ENCODE data around the gene TMOD2.

TMOD2 gene

DNA sequence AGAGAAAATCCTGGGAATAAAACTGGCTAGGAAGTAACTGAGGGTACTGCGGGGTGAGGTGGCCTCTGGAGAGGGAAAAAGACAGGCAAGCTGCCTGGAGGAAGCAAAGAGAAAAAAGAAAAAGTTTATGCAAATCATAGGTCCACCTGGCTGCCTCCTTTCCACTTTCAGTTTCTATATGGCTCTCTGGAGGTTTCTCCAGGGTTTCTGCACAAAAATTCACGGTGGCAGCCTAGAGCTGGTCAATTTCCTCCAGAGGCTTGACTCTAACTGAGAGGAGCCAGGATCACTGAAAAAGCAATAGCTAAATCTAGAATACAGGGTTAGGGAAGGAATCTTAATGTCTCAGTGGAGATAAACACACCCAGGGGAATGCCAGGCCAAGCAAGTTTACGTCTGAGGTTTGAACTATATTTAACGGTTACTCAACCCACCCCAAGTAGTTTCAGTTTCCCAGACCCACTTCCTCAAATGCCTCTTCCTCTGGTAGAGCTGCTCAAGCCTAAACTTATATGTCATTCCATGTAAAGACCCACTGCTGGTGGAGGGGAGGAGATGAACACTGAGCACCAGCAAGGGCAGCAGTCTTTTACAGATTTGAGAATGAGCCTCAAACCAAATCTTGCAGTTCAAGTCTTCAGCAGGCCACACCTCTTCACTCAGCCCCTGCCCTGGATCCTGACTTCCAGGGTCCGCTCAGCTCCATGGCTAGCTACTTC lies 19.7 kb upstream of the TMOD2 start:
- H2BK5ac ChIP-seq (ENCODE audit: low read depth, low read length, poor library complexity), result no peak overlapping the region
- H3K27me3 ChIP-seq (ENCODE audit: insufficient read depth, low read length), result no peaks in the 10 kb centered on the region
- H3K4me1 ChIP-seq (ENCODE audit: control insufficient read depth in 1 of 2, insufficient read depth in 2 of 2, low read length in 2 of 2), result peaks cover 10 to 18% of the 10 kb centered on the region in 2 experiments
- no peaks in the 10 kb centered on the region for H3K9me3 ChIP-seq (ENCODE audit: insufficient read depth, low read depth, low read length)
- H3K79me1 ChIP-seq (ENCODE audit: low read length), result peaks cover 7% of the 10 kb centered on the region
- H2BK12ac ChIP-seq (ENCODE audit: low read length), result no peak overlapping the region
- H3K18ac ChIP-seq (ENCODE audit: low read length), result no peak overlapping the region
- no peak overlapping the region for H2AFZ ChIP-seq (ENCODE audit: insufficient read depth, low read length, poor library complexity)
- H3K79me2 ChIP-seq (ENCODE audit: control insufficient read depth, insufficient read depth, low read length, poor library complexity), result no peaks in the 10 kb centered on the region
- no peak overlapping the region for H4K8ac ChIP-seq (ENCODE audit: low read depth, low read length)
- no peak overlapping the region for H3K9ac ChIP-seq (ENCODE audit: low read length)
- peak; percentile 21 to 42 for DNase-seq
- H3K36me3 ChIP-seq (ENCODE audit: control insufficient read depth in 1 of 2, insufficient read depth in 2 of 2, low read length in 2 of 2), result no peaks in the 10 kb centered on the region
- H4K91ac ChIP-seq (ENCODE audit: low read depth, low read length), result no peak overlapping the region
- H3K4me3 ChIP-seq (ENCODE audit: low read depth, low read length), result no peak overlapping the region
- H3K27ac ChIP-seq (ENCODE audit: low read depth, low read length), result no peak overlapping the region
- no CpG with 5 or more reads among the region's 5 CpGs for whole genome bisulfite sequencing (ENCODE audit: extremely low coverage, insufficient coverage, insufficient read length)
- no peak overlapping the region for H3K23ac ChIP-seq (ENCODE audit: low read length)
- no peak overlapping the region for H3K14ac ChIP-seq (ENCODE audit: low read length)
- H2AK5ac ChIP-seq (ENCODE audit: low read length), result no peak overlapping the region
- no peak overlapping the region for H2BK120ac ChIP-seq (ENCODE audit: insufficient read depth, low read length, poor library complexity)
- H3K4ac ChIP-seq (ENCODE audit: low read depth, low read length), result no peak overlapping the region
- no peak overlapping the region for H3K4me2 ChIP-seq (ENCODE audit: low read length)
- H4K12ac ChIP-seq (ENCODE audit: low read depth, low read length), result no peak overlapping the region

DNA sequence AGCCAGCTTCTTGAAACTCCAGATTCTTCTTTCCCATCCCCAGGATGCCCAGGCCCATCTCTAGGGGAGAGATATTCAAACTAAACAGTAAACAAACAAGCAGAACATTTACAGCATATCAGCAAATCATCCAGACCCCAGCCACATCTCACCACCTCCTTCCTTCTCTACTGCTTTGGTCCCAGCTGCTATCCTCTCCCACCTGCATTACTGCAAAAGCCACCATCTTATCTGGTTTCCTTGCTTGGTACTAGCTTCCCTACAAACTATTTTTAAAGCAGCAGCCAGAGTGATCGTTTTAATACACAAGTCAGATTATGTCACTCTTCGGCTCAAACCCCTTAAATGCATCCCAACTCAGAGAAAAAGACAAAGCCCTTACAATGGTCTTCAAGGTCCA lies 18.8 kb upstream of the TMOD2 start:
- Histone ChIP-seq H2BK12ac (ENCODE audit: low read length) (no peak overlapping the region), H3K27ac (ENCODE audit: low read depth, low read length) (no peak overlapping the region), H3K27me3 (ENCODE audit: insufficient read depth, low read length) (no peaks in the 10 kb centered on the region), H3K4me1 (ENCODE audit: control insufficient read depth in 1 of 2, insufficient read depth in 2 of 2, low read length in 2 of 2) (peaks cover 2 to 9% of the 10 kb centered on the region in 2 experiments), H4K12ac (ENCODE audit: low read depth, low read length) (no peak overlapping the region), H3K4ac (ENCODE audit: low read depth, low read length) (no peak overlapping the region), H3K23ac (ENCODE audit: low read length) (no peak overlapping the region), H3K4me3 (ENCODE audit: low read depth, low read length) (no peak overlapping the region), H3K9ac (ENCODE audit: low read length) (no peak overlapping the region), H2BK5ac (ENCODE audit: low read depth, low read length, poor library complexity) (no peak overlapping the region), H2AK5ac (ENCODE audit: low read length) (no peak overlapping the region), H4K8ac (ENCODE audit: low read depth, low read length) (no peak overlapping the region), H2BK120ac (ENCODE audit: insufficient read depth, low read length, poor library complexity) (no peak overlapping the region), H4K91ac (ENCODE audit: low read depth, low read length) (no peak overlapping the region), H3K79me2 (ENCODE audit: control insufficient read depth, insufficient read depth, low read length, poor library complexity) (no peaks in the 10 kb centered on the region), H3K36me3 (ENCODE audit: control insufficient read depth in 1 of 2, insufficient read depth in 2 of 2, low read length in 2 of 2) (no peaks in the 10 kb centered on the region), H3K4me2 (ENCODE audit: low read length) (no peak overlapping the region), H3K9me3 (ENCODE audit: insufficient read depth, low read depth, low read length) (no peaks in the 10 kb centered on the region), H3K18ac (ENCODE audit: low read length) (no peak overlapping the region), H2AFZ (ENCODE audit: insufficient read depth, low read length, poor library complexity) (no peak overlapping the region), H3K14ac (ENCODE audit: low read length) (no peak overlapping the region), H3K79me1 (ENCODE audit: low read length) (peaks cover 4% of the 10 kb centered on the region)
- DNase-seq, result no peak
- no CpG with 5 or more reads among the region's 2 CpGs for WGBS (ENCODE audit: extremely low coverage, insufficient coverage, insufficient read length)

DNA sequence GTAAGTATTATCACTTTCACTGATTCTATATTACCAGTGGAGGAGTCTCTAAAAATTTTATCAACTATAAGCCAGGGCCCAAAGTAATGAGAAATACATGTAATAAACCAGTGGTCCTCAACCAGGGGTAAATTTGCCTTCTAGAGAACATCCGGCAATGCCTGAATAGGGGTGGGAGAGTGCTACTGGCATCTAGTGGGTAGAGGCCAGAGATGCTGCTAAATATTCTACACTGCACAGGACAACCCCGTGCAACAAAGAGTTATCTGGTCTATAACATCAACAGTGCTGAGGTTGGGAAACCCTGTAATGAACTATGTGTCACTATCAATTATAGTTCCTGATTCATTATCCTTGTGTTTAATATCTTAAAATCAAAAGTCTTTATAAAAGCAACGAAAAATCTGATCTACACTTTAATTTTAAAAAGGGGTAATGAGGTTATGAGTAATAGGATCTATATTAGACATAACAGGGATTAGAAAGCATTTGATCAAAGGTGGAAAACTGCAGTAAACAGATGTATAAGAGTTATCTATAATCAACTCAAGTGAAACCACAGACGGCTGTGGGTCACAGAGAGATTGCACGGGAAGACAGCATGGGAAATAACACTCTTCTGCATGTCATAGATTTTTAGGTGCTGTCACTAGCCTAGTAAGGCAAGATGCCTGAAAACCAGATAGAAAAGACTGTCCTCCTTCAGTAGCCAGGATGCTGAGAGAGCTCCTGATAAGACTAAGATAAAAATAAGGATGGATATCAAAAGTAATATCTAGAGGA lies 16.0 kb upstream of the TMOD2 start:
- Histone ChIP-seq H3K4me3 (ENCODE audit: low read depth, low read length) (no peak overlapping the region), H3K27ac (ENCODE audit: low read depth, low read length) (no peak overlapping the region), H4K91ac (ENCODE audit: low read depth, low read length) (no peak overlapping the region), H2BK5ac (ENCODE audit: low read depth, low read length, poor library complexity) (no peak overlapping the region), H3K18ac (ENCODE audit: low read length) (no peak overlapping the region), H3K4me2 (ENCODE audit: low read length) (no peak overlapping the region), H3K79me1 (ENCODE audit: low read length) (peaks cover 4% of the 10 kb centered on the region), H3K9ac (ENCODE audit: low read length) (no peak overlapping the region), H3K4ac (ENCODE audit: low read depth, low read length) (no peak overlapping the region), H2BK120ac (ENCODE audit: insufficient read depth, low read length, poor library complexity) (no peak overlapping the region), H3K14ac (ENCODE audit: low read length) (no peak overlapping the region), H3K4me1 (ENCODE audit: control insufficient read depth in 1 of 2, insufficient read depth in 2 of 2, low read length in 2 of 2) (peaks cover 2 to 8% of the 10 kb centered on the region in 2 experiments), H4K8ac (ENCODE audit: low read depth, low read length) (no peak overlapping the region), H3K36me3 (ENCODE audit: control insufficient read depth in 1 of 2, insufficient read depth in 2 of 2, low read length in 2 of 2) (no peaks in the 10 kb centered on the region), H2AFZ (ENCODE audit: insufficient read depth, low read length, poor library complexity) (no peak overlapping the region), H3K27me3 (ENCODE audit: insufficient read depth, low read length) (no peaks in the 10 kb centered on the region), H3K9me3 (ENCODE audit: insufficient read depth, low read depth, low read length) (no peaks in the 10 kb centered on the region), H2BK12ac (ENCODE audit: low read length) (no peak overlapping the region), H3K79me2 (ENCODE audit: control insufficient read depth, insufficient read depth, low read length, poor library complexity) (no peaks in the 10 kb centered on the region), H4K12ac (ENCODE audit: low read depth, low read length) (no peak overlapping the region), H3K23ac (ENCODE audit: low read length) (no peak overlapping the region), H2AK5ac (ENCODE audit: low read length) (no peak overlapping the region)
- no peak for DNase-seq
- WGBS (ENCODE audit: extremely low coverage, insufficient coverage, insufficient read length), result no CpG with 5 or more reads among the region's 5 CpGs

DNA sequence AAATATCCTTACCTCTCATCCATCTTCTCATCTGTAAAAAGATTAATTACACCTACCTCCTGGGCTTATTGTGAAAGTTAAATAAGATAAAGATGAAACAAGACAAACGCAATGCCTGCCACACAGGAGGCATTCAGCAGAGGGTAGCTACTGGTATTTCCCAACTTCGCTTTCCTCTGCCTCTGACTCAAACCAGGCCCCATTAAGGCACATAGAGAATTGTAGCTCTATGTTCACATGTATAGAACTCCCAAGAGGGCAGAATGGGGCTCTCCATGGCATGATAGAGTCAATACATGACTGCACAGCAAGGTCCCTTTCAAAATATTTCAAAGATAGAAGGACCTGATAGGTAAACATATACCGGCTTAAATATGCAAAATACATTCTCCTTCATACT lies 15.3 kb upstream of the TMOD2 start:
- no CpG with 5 or more reads among the region's 3 CpGs for whole genome bisulfite sequencing (ENCODE audit: extremely low coverage, insufficient coverage, insufficient read length)
- H3K4ac ChIP-seq (ENCODE audit: low read depth, low read length), result no peak overlapping the region
- H3K14ac ChIP-seq (ENCODE audit: low read length), result no peak overlapping the region
- no peaks in the 10 kb centered on the region for H3K9me3 ChIP-seq (ENCODE audit: insufficient read depth, low read depth, low read length)
- H3K9ac ChIP-seq (ENCODE audit: low read length), result no peak overlapping the region
- peaks cover 2 to 8% of the 10 kb centered on the region in 2 experiments for H3K4me1 ChIP-seq (ENCODE audit: control insufficient read depth in 1 of 2, insufficient read depth in 2 of 2, low read length in 2 of 2)
- H2AFZ ChIP-seq (ENCODE audit: insufficient read depth, low read length, poor library complexity), result no peak overlapping the region
- no peak overlapping the region for H3K4me2 ChIP-seq (ENCODE audit: low read length)
- no peak overlapping the region for H2BK120ac ChIP-seq (ENCODE audit: insufficient read depth, low read length, poor library complexity)
- no peaks in the 10 kb centered on the region for H3K36me3 ChIP-seq (ENCODE audit: control insufficient read depth in 1 of 2, insufficient read depth in 2 of 2, low read length in 2 of 2)
- no peak overlapping the region for H3K18ac ChIP-seq (ENCODE audit: low read length)
- H4K8ac ChIP-seq (ENCODE audit: low read depth, low read length), result no peak overlapping the region
- H3K79me2 ChIP-seq (ENCODE audit: control insufficient read depth, insufficient read depth, low read length, poor library complexity), result no peaks in the 10 kb centered on the region
- H3K79me1 ChIP-seq (ENCODE audit: low read length), result peaks cover 4% of the 10 kb centered on the region
- no peak overlapping the region for H4K91ac ChIP-seq (ENCODE audit: low read depth, low read length)
- H3K23ac ChIP-seq (ENCODE audit: low read length), result no peak overlapping the region
- H3K27me3 ChIP-seq (ENCODE audit: insufficient read depth, low read length), result no peaks in the 10 kb centered on the region
- H3K27ac ChIP-seq (ENCODE audit: low read depth, low read length), result no peak overlapping the region
- no peak overlapping the region for H2AK5ac ChIP-seq (ENCODE audit: low read length)
- DNase-seq, result peak in 1 of 2 donors; percentile 7
- no peak overlapping the region for H2BK12ac ChIP-seq (ENCODE audit: low read length)
- no peak overlapping the region for H4K12ac ChIP-seq (ENCODE audit: low read depth, low read length)
- H3K4me3 ChIP-seq (ENCODE audit: low read depth, low read length), result no peak overlapping the region
- no peak overlapping the region for H2BK5ac ChIP-seq (ENCODE audit: low read depth, low read length, poor library complexity)
